Stimulated activated naive CD8-positive, alpha-beta T cell treated with anti-CD3 and anti-CD28 coated beads, Interleukin-15, Interleukin-2, amounts not matched to agents 100 U/mL and 50 U/mL, for 24 hours (primary cell): ENCODE data around the gene NOXRED1.
"Not testable (repeated sequence)": the region's sequence is repeated elsewhere in the genome, so short reads cannot be mapped to it uniquely, and the experiment has no call there.

Experiments
- ATAC-seq: fragments of 150-1000 bp; cut with Tn5 transposase; one replicate; pipeline ENCODE4 v1.10.0; 2021
- DNase-seq: peaks from one replicate; pipeline ENCODE4 v3.0.0; 2021

Gene NOXRED1

GRCh38 chr14:77423423-77423822 is at the start of gene NOXRED1:
Gene NOXRED1, minus strand, starts transcription at chr14:77423523. Its CDS starts 634 bp downstream, at chr14:77422889.
- ATAC-seq (no peak), DNase-seq (no peak)

GRCh38 chr14:77470224-77470870 is 47.0 kb upstream of the NOXRED1 start:
- ATAC-seq, result no peak

DNA sequence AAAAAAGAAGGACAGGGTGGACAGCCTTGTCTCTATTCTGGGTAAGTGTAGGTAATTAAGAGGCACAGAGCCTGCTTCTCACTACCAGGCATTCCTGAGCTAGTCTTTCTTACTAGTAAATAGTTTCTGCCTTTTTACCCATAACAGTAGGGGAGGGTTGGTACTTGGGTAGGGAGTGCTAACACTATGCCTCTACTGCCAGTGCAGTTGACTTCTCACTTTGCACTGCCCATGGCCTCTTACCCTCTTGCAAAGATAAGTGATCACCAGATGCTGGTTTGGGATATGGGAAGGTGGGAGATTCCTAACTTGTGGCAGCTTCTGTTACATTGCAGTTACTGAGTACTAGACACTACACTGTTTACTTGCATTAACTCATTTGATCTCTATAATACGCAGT is 46.2 kb upstream of the NOXRED1 start:
- ATAC-seq, result no peak

More at GRCh38 chr14:77470224-77470870, 47.0 kb upstream of the NOXRED1 start:
- DNase-seq, result no peak

GRCh38 chr14:77469067-77469505 is 45.8 kb upstream of the NOXRED1 start:
- no peak for DNase-seq
- ATAC-seq, result no peak

More for the DNA sequence above, 46.2 kb upstream of the NOXRED1 start:
- no peak for DNase-seq

- no peak for ATAC-seq
Measured at GRCh38 chr14:77467801-77468200, 44.5 kb upstream of the NOXRED1 start.

GRCh38 chr14:77459072-77459723 is 35.9 kb upstream of the NOXRED1 start:
- ATAC-seq (no peak), DNase-seq (peak; percentile 78)

More at GRCh38 chr14:77467801-77468200, 44.5 kb upstream of the NOXRED1 start:
- no peak for DNase-seq

DNA sequence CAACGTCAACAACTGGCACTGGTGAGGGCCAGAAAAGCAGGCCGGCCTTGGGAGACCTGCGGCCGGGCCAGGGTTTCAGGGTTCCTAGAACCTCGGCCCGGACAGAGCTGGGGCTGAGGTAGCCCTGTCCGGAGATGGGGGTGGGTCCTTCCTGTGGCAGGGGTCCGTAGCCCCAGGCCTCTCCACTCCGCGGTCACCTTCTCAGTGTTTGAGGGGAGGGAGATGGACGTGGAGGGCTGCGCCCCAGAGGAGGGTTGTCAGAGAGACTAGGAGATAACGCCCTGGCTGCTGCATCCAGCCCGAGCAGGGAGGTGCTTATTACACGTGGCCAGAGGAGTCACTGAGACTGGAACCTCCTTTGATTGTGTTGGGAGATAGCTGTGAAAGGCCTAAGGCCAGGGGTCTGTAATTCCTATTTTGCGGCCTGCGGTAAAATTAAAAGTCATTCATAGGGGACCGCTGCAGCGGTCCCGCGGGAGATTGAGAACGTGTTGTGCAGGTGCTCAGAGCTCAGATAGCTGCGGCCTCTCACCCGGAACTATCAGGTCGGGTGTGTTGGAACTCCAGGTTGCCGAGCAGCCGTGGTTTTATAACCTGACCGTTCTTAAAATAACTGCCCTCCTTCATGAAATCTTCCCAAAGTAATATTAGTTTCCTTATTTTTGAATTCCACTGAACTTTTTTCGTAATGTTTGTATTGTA is 35.1 kb upstream of the NOXRED1 start:
- DNase-seq (peak; percentile 46), ATAC-seq (peak; percentile 11)

GRCh38 chr14:77457522-77458248 is 34.4 kb upstream of the NOXRED1 start, which contains the start of the genes AHSA1 and VIPAS39:
Gene AHSA1, plus strand, starts transcription at chr14:77458093. Its CDS starts 97 bp downstream, at chr14:77458190.
Gene VIPAS39, minus strand, starts transcription at chr14:77457601. Its CDS starts 3,499 bp downstream, at chr14:77454102.
- DNase-seq (peak; percentile 90), ATAC-seq (peak; percentile 96)

DNA sequence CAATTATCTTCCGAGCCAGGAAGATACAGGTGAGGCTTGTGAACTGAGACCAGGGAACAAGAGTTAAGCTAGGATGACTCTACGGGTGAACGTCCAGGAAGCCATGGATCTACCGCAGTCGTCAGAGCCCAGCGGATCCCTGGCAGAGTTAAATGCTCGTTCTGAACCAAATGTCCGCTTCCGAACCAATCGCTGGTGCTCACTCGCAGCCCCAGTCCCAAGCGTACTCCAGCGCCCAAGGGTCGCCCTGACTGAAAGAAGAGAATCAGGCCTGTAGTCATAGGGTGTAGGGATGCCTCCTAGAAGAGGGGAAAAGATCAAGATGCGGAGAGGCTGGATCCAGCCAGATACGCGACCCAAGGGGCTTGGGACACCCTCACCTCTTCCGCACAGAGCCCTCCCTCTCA is 33.8 kb upstream of the NOXRED1 start:
- no peak for DNase-seq
- ATAC-seq, result no peak

GRCh38 chr14:77455966-77456640 is 32.8 kb upstream of the NOXRED1 start:
- ATAC-seq, result no peak
- DNase-seq, result no peak

- ATAC-seq (no peak), DNase-seq (no peak)
Measured at GRCh38 chr14:77442196-77442595, 18.9 kb upstream of the NOXRED1 start.

DNA sequence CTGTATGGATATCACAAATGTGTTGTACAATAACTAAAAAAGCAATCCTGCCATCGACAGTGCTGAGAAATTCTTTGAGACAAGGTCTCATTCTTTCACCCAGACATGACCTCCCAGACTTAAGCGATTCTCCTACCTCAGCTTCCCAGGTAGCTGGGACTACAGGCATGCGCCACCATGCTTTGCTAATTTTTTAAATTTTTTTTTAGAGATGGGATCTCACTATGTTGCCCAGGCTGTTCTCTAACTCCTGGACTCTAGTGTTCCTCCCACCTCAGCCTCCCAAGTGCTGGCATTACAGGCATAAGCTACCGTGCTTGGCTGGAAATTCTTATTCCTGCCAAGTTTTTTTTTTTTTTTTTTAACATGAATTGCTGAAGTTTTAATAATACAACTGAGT is 16.5 kb upstream of the NOXRED1 start:
- DNase-seq (no peak), ATAC-seq (no peak)

DNA sequence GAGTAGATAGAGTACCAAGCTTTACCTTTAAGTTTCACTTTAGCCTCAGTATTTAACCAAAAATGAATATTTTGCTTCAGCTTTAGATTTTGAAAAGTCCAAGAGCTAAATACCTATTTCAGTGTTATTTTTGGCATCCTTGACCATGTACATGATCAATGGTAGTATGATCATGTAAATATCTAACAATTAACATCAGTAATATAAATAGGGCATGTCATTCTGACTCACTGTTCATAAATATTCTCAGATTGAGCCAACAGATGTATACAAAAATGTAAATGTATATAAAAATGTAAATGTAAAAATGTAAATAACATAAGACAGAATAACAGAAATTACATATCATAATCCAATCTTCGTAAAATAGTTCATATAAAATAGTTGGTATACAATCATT is 15.3 kb upstream of the NOXRED1 start:
- no peak for ATAC-seq

DNA sequence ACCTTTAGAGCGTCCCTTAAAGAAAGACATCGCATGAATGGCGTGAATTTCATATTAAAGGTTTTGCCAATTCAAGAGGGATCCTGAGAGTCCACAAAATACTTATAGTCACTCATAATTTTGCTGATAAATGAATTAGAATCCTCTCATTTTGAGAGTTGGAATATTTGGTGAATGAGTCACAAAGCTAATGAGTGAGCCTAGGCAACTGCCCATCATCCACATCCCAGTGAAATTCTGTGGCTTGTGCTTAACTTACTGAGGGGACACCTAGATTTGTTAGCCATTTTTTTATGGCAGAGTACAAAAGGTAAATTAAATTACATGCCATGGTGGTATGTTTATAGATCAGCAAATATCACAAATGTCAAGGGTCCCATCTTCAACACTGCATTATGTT is 12.7 kb upstream of the NOXRED1 start:
- no peak for DNase-seq
- no peak for ATAC-seq

More for the DNA sequence above, 15.3 kb upstream of the NOXRED1 start:
- no peak for DNase-seq

- ATAC-seq (no peak), DNase-seq (no peak)
Measured at GRCh38 chr14:77426396-77426795, 3.1 kb upstream of the NOXRED1 start.

- DNase-seq (no peak), ATAC-seq (no peak)
Measured at GRCh38 chr14:77424862-77425261, 1.5 kb upstream of the NOXRED1 start.

GRCh38 chr14:77421201-77421600 is 2.1 kb downstream of the NOXRED1 start:
- DNase-seq (no peak), ATAC-seq (no peak)

- ATAC-seq (no peak), DNase-seq (no peak)
Measured at GRCh38 chr14:77416836-77417235, 6.5 kb downstream of the NOXRED1 start.

DNA sequence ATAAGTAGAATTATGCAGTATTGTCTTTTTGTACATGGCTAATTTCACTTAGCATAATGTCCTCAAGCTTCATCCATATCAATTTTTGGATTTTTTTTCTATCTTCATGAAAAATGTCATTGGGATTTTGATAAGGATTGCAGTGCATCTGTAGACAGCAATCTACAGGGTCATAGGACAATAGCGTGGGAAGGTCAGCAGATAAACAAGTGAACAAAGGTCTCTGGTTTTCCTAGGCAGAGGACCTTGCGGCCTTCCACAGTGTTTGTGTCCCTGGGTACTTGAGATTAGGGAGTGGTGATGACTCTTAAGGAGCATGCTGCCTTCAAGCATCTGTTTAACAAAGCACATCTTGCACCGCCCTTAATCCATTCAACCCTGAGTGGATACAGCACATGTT is 7.2 kb downstream of the NOXRED1 start:
- ATAC-seq, DNase-seq: not testable (repeated sequence)

DNA sequence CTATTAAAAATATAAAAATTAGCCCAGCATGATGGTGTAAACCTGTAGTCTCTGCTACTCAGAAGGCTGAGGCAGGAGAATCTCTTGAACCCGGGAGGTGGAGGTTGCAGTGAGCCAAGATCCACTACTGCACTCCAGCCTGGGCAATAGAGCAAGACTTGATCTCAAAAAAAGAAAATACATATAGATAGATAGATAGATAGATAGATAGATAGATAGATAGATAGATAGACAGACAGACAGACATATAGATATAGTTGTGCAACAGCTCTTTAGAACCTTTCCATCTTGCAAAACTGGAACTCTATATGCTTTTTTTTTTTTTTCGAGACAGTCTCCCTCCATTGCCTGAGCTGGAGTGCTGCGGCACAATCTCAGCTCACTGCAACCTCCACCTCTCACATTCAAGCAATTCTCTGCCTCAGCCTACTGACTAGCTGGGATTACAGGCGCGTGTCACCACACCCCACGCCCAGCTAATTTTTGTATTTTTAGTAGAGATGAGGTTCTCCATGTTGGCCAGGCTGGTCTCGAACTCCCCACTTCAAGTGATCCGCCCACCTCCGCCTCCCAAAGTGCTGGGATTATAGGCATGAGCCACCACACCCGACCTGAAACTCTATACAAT is 7.8 kb downstream of the NOXRED1 start:
- not testable (repeated sequence) for ATAC-seq, DNase-seq

GRCh38 chr14:77409131-77409533 is 14.2 kb downstream of the NOXRED1 start:
- DNase-seq (no peak), ATAC-seq (no peak)
